NOMO-1 treated with dmso at 0.1 percent for 144 hours (cell line): ENCODE measurements around the gene POU6F1.
"Not testable (repeated sequence)": the region's sequence is repeated elsewhere in the genome, so short reads cannot be mapped to it uniquely, and the experiment has no call there.

Experiments
- DNase-seq: peaks from one replicate; lab custom pipeline; 2025; ENCODE audit not compliant: unreplicated experiment; lab: John Stamatoyannopoulos, UW

Gene POU6F1

DNA sequence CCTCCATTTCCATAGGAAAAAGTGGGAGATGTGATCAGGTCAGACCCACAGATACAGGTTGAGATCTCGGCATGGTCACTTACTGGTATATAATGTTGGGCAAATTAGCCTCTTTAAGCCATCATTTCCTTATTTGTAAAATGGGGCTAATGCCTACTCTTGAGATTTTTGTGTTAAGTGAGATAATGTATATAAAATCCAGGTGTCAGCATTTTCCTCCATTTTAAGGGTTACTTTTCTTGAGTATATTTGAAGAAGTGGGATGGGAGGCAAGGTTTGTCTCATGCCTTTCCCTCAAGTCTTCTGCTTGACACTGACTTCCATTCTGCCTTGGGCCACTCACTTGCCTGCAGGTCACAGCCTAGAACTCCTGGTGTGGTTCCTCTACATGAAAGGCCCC lies 10.1 kb upstream of the POU6F1 start:
- no peak for DNase-seq

DNA sequence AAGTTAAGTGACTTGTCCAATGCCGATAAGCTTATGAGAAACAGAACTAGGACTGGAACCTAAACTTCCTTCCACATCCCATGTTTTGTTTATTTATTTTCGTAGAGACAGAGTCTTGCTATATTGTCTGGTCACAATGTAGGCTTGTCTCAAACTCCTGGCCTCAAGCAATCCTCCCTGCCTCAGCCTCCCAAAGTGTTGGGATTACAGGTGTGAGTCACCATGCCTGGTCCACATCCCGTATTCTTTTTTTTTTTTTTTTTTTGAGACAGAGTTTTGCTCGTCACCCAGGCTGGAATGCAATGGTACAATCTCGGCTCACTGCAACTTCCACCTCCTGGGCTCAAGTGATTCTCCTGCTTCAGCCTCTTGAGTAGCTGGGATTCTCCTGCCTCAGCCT lies 9.2 kb upstream of the POU6F1 start:
- DNase-seq, result not testable (repeated sequence)

DNA sequence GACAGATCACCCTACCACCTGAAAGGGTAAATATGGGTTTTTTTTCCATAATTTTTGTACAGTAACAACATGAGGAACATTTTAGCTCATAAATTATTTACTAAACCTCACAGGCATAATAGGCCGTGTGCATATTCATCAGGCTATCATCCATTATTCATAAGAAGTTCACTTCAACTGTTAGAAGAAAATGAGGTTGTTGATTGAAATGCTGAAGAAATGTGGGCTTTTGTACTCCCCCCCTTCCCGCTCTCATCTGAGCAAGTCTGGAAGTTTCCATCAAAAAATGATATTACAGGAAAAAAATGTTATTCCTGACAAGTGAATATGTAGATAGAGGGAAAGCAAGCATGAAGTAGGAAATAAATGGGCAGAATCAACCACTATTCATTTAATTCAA lies 7.9 kb upstream of the POU6F1 start:
- no peak for DNase-seq

DNA sequence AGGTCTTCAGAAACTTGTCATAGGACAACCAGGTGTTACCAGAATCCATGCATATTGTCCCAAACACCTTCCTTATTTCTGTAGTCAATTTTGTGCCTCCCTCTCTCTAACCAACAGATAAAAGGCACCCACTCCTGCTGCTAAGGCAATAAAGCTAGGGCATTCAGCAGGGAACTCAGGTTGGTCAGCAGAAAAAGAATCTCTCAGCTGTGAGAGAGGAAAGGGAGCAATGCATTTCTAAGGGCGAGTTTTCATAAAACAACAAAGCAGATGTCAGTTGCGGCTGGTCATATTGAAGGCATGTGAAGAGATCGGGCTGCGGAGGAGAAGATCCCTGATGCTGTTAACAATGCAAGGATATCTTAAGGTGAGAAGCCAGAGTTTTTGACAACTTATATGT lies 7.4 kb upstream of the POU6F1 start:
- DNase-seq, result no peak

DNA sequence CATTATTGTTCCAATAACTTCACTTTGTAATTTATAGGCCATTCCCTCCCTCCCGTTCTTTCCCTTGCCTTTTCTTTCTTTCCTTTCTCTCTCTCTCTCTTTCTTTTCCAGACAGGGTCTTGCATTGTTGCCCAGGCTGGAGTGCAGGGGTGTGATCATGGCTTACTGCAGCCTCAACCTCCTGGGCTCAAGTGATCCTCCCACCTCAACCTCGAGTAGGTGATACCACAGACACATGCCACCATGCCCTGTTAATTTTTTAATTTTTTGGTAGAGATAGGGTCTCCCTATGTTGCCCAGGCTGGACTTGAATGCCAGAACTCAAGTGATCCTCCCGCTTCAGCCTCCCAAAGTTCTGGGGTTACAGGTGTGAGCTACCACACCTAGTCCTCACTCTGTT lies 6.8 kb upstream of the POU6F1 start:
- DNase-seq, result no peak

DNA sequence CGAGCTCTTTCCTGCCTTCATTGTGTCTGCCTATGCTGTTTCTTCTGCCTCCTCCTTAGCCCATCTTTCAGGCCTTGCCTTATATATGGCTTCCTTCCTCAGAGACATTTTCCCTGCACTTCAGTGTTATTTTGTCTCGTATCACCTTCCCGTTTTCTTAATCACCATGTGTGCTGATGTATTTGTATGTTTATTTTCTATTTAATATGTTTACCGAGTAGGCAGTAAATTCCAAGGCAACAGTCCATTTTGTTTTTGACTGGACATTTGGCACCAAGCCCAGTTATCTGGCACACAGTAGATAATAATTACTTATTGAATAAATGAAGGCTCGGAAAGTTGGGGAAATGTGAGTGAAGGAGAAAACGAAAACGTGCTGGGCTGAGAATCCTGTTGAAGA lies 4.6 kb upstream of the POU6F1 start:
- DNase-seq, result no peak

DNA sequence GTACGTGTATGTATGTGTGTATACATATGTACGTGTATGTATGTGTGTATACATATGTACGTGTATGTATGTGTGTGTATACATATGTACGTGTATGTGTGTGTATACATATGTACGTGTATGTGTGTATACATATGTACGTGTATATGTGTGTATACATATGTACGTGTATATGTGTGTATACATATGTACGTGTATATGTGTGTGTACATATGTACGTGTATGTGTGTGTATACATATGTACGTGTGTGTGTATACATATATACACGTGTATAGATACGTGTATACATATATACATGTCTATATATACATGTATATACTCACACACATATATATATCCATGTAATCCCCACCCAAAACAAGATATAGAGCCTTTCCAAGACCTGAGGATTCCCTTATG lies 2.0 kb upstream of the POU6F1 start:
- not testable (repeated sequence) for DNase-seq

DNA sequence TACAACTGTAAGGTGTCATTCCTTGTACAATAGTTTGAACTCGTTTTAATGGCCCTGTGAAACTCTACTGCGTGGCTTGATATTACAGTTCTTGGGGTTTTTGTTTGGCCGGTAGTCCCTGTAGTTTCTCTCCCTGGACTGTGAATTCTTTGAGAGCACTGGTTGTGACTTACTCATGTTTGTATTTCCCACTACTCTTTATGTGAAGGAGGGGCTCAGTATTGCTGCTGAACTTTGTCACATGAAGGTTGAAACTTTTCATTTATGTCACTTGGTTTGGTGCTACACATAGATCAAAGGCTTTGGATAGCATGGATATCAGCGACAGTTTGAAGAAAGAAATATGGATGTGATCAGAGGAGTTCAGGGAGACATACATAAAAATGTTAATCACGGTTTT lies 1.5 kb upstream of the POU6F1 start:
- no peak for DNase-seq

DNA sequence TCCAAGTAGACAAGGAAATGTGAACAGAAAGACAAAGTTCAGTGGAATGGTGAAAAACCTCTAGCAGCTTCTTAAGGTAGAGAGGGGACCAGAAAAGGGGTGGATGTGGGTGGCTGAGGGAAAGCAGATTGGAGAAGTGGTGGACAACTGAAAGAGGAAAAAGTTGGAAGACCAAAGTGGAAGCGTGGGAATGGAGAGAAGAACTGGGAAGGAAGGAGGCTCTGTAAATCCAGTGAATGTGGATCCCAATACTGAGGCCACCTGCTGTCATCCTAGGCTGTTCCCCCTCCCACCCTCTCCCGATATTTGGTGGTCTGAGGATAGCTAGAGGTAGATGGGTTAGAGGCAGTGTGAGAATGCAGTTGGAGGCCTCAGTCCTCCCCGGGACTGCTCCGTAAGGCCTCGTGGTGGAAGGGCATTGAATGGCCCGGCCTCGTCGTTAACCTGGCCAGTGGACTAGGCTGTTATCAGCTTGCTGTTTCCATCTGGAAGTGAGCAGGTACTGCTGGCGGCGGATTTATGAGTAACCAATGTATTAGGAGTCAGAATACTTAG lies 822 bp upstream of the POU6F1 start:
- DNase-seq, result no peak

DNA sequence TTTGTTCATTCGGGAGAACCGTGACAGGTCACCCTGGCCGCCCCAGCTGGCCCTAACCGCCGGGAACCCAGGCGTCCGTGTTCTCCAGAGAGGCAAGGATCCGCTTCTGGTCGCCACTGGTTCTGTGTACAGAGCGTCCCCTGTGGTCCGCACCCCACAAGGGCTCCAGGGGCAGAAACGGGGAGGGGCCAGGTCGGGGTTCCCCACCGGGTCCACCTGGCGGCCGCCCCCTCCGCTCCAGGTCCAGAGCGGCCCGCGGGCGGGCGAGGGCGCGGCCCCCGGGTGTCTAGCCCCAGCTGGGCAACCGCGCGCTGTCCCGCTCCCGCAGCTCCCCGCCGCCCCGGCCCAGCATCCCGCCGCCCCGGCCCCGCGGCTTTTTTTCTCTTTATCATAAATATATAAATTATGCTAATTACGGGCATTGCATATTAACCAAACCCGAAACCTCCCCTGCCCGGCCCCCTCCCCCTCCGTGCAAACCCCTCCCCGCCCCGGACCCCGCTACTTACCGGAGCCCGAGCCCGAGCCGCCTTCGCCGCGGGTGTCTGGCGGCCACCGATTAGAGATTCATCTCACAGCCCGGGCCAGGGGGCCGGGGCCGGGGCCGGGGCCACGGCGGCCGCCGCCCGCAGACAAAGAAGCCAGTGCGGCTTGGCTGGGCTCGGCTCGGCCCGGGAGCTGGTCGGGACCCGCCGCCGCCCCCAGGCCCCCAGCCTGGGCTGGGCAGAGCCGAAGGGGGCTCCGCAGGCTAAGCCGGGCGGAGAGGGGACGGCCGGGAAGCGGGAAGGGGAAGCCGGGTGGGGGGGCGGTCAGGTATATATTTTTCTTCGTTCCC lies 512 bp downstream of the POU6F1 start:
- DNase-seq, result no peak

DNA sequence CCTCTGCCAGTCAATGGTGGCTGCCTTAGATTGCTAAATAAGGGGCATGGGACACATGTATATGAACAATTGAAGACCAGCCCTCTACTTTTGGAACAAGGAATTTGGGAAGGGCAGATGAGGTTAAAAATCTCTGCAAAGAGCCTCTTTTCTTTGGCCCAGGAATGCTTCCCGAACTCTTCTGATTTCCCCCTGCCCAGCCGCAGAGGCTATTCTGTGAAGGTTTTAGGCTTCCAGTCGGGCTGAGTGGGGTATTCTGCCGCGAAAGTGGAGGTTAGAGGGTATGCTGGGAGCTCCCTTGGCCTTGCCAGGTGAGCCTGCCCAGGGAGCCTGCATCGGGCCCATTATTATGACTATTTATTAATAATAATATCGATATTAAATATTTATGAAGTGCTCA lies 1.2 kb downstream of the POU6F1 start:
- DNase-seq, result no peak

DNA sequence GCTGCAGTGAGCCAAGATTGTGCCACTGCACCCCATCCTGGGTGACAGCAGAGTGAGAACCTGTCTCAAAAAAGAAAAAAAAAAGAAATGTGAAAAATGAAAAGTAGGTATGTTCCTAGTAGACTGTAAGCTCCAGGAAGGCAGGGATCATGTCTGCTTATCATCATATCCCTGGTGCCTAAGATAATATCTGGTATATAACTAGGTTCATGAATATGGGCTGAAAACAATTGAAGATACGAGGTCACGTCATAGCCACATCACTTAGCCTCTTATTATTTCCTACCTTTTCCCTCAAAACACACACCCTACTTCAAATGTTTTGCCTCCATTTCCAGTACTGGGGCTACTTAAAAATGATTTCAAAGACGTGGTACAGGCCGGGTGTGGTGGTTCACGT lies 3.0 kb downstream of the POU6F1 start:
- DNase-seq, result no peak

DNA sequence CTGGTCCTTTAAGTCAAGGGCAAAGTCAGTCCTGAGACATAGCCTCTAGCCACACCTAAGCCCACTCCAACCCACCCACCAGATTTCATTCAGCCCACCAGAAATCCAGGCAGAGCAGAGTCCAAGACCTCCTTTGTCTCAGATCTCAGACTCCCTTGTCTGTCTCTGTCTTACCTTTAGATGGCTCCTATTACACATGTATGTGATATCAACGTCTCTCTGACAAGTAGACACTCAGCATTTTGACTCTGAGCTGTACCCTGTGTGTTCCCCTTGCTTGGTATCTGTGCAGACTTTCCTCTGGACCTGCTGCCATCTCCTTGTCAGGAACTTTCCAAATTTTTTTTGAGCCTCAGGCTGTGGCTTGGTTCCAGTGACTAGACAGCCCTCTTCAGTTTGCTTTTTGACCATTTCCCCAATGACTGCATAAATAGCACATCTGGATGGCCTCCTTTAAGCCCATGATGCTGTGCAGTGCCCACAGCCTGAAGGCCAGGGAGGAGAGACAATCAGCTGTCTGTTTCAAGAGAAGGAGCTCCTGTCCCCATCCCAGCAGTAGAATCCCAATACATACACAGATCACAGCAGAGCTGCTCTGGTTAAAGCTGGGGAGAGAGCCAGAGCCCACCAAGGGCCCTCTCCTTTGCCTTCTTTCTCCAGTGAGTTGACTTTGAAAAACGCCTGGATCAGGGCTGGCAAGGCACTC lies 7.0 kb downstream of the POU6F1 start:
- DNase-seq, result no peak

DNA sequence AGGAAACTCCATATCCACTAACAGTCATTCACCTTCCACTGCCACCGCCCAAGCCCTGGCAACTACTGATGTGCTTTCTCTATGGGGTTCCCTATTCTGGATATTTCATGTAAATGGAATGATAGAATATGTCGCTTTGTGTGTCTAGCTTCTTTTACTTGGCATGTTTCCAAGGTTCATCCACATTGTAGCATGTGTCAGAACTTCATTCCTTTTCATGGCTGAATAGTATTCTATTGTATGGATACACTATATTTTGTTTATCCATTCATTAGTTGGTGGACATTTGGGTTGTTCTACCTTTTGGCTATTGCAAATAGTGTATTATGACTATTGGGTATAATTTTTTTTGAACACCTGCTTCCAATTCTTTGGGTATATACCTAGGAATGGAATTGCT lies 8.6 kb downstream of the POU6F1 start:
- DNase-seq, result no peak

DNA sequence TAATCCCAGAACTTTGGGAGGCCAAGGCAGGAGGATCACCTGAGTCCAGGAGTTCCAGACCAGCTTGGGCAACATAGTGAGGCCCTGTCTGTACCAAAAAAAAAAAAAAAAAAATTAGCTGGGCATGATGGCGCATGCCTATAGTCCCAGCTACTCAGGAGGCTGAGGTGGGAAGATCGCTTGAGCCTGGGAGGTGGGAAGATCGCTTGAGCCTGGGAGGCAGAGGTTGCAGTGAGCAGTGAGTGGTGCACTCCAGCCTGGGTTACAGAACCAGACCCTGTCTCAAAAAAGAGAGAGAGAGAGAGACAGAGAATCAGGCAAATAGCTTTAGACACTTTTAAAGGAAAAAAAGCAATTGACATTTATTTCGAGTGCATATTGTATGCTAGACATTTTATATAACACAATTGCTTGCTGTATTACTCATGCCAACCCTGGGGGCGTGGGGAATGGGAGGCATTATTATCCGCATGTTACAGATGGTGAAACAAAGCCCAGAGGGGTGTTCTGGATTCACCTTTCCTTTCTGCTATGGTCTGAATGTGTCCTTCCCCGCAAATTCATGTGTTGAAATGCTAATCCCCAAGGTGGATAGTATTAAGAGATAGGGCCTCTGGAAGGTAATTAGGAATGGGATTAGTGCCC lies 9.7 kb downstream of the POU6F1 start:
- no peak for DNase-seq

DNA sequence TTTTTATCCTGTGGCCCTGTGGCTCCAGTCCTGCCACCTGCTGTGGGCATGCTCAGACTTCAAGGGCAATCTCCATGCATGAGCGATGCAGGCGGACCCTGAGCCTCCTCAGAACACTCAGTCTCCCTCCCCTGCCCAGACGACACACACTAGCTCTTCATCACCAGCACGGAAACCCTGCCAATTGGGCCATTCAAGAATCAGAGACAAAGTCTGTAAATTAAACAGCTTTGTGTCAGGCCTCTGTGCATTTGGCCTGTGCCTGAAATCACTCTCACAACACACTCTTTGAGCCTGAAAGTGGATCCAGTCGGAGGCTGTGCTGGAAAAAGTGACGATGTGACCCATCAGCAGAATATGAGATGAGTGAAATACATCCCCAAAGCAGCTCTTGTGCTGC lies 12.5 kb downstream of the POU6F1 start:
- DNase-seq, result no peak

DNA sequence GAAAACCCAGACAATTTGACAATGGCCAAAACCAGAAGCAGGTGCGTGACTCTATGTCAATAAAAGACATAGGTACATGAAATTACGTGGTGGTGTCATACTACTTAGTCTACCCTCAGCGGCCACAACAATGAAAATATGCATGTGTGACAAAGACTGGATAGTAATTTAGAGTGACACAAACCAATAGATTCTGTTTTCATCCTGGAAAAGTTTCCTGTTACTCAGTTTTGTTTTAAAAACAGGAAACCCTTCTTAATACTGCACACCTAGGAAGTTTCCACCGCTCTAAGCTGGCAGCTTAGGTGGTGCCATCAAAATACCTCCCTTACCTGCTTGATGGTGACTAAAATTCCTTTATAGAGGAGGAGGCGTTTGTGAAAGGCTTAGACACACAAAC lies 15.1 kb downstream of the POU6F1 start:
- DNase-seq, result no peak

DNA sequence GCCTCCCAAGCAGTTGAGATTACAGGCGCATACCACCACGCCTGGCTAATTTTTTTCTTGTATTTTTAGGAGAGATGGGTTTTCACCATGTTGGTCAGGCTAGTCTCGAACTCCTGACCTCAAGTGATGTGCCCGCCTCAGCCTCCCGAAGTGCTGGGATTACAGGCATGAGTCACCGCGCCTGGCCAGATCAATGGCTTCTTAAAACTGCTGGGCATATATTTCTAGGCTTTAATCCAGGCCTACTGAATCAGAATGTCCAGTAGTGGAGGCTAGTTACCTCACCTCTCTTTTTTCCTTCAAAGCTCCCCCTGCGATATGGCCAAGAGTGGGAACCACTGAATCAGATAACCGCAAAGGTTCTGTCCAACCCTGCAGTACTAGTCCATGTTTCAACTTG lies 17.1 kb downstream of the POU6F1 start:
- no peak for DNase-seq

DNA sequence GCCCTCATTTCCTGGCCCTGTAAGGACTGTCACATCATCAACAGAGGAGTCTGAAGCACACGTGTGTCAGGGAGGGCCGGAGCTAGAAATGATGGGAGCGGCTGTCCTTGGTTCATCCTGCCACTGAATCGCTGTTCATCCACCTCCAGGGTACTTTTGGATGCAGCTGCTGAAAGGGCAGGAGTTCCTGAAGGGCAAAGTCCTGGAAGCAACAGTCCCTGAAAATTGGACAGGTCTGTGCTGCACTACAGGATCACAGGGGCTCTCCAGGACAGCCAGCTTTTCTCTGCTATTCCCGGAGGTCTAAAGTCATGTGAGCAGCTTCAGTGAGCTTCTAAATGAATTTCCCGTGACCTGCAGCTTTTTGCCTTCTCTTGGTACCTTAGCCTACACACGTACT lies 17.7 kb downstream of the POU6F1 start:
- DNase-seq, result no peak

DNA sequence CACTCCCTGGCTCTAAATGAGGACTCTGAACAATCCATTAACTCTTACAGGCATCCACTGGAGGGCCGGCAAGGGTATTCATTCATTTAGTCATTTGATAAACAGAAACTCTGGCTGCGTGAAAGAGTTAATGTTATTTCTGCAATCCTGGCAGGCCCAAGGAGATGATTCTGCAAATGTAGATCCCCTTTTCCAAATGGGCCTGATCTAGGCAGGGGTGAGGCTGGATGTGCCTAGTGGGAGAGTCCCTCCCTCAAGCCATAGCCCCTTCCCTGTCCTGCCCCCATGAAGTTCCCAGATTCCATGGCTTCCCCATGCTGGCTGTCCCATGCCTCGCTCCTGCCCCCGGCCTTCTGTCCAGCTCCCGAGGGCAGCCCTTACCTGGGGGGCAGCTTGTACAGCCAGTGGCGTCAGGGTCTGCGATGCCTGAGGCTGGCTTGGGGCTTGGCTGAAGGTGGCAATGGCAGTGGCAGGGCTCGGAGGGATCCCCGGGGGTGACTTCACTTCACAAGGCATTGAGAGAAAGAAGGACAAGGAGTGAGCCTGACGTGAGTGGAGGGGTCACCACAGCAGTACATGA lies 18.4 kb downstream of the POU6F1 start:
- no peak for DNase-seq

DNA sequence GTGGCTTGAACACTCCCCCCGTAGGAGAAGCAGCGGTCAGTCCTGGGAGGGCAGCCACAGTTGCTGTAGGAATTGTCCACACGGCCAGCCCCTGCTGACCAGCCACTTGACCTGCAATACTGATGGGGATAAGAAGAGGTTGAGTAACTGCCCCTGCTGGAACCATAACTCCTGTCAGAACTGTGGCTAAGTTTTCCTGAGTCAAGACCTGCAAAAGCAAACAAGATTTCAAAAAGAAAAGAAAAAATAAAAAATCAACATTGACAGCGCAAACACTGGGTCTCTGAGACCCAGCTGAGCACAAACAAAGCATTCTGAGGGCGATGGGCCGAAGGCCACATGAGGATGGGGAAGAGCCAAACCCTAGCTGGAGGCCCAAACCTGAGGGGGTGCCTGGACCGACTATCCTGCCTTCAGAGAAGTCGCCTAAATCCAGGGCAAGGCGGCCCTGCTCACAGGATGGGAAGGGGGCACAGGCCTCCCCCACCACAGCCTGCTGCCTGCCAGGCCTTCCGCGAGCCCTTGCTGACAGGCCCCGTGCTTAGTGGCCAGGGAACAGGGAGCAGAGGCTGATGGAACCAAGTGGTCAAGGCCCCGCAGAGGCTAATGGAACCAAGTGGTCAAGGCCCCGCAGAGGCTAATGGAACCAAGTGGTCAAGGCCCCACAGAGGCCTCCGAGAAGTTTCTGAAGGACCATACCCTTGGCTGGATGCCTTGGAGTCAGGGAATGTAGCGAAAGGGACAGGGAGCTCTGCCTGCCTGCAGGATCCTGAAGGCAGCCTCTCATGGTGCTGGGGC lies 19.1 kb downstream of the POU6F1 start:
- DNase-seq, result no peak
